PC-9 (cell line): ENCODE measurements around the gene BRPF1.

ENCODE experiments used
- EZH2 ChIP-seq: fragments of 200-600 bp; sonication (generic); IDR thresholded peaks from 2 replicates; pipeline ENCODE4 v1.8.0; 2017; ENCODE audit warnings: antibody characterized with exemption, low read depth
- TF ChIP-seq, protein P1 (sequence below): fragments of 200-600 bp; sonication (generic); conservative IDR thresholded peaks from 2 replicates; pipeline ENCODE4 v1.6.1; 2017; ENCODE audit warnings: mixed run types, antibody characterized with exemption, mild to moderate bottlenecking, moderate library complexity

DNA sequence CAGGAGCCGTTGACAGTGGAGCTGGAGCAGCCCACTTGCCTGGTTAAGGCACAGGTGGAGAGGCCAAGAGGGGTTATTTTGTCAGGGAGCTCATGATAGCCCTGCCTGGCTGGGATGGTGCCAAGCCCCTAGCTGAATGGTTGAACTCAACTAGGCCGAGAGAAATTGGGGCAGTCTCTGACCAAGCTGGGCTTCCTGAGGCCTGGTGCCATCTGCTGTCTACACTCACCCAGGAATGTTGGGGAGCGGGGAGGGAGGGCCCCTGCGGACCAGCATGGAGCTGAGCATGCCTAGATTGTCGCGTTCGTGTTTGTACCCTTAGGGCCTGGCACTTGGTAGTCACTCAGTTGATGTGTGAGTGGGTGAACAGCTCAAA is 1.2 kb downstream of the BRPF1 start:
- TF ChIP-seq EZH2: no peak
- TF ChIP-seq, protein P1, sequence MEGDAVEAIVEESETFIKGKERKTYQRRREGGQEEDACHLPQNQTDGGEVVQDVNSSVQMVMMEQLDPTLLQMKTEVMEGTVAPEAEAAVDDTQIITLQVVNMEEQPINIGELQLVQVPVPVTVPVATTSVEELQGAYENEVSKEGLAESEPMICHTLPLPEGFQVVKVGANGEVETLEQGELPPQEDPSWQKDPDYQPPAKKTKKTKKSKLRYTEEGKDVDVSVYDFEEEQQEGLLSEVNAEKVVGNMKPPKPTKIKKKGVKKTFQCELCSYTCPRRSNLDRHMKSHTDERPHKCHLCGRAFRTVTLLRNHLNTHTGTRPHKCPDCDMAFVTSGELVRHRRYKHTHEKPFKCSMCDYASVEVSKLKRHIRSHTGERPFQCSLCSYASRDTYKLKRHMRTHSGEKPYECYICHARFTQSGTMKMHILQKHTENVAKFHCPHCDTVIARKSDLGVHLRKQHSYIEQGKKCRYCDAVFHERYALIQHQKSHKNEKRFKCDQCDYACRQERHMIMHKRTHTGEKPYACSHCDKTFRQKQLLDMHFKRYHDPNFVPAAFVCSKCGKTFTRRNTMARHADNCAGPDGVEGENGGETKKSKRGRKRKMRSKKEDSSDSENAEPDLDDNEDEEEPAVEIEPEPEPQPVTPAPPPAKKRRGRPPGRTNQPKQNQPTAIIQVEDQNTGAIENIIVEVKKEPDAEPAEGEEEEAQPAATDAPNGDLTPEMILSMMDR: no peak
